Measurements from ENCODE around the gene THOC2.

- TF ChIP-seq CTCF (IDR thresholded peaks at IDR 0.05) (no peak), POLR2A (IDR thresholded peaks at IDR 0.05) (no peak)
Observed at GRCh38 chrX:123561439-123562215, 171.2 kb downstream of the THOC2 start.

All from heart left ventricle (tissue), 13 donors.